ENCODE results near the gene PUSL1. TPM values are rescaled to one million over a fixed set of nuclear protein-coding genes. Genes with fewer than 3 reads are reported as not detected.
"Not testable (repeated sequence)": the region's sequence is repeated elsewhere in the genome, so short reads cannot be mapped to it uniquely, and the experiment has no call there.

The PUSL1 gene
- total RNA-seq, 1 donor from 2014 or later = 23.1 TPM

DNA sequence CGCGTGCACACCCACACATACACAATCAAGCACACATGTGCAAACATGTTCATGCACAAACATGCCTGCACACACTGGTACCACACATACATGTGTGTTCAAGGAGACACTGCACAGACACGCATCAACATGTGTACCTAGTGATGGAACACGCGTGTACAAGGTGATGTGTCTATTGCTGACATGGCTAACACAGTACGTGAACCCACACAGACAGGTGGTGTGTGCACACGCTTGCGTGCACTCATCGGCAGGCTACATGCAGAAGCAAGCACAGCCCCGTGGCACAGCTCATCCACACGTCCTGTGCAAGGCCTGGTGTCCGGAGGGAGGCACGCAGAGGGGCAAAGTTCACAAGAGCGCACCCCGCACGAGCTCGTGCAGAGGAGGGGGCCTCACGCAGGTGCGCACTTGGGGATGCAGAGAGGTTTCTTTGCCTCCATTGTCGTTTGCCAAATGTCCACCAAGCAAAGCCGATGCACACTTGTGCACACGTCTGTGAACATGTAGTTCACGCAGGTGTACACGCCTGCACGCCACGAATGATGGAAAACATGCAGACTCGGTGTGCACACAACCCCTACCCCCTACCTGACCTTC, 1.6 kb upstream of the PUSL1 start:
- intact Hi-C loops (cut with micrococcal nuclease) = loop anchor here (5.0 to 10.0 kb wide), 4 partner anchors 41 to 272 kb away; partner anchors contain the start of genes AURKAIP1, C1orf159 and DVL1

GRCh38 chr1:1307261-1307922, 1.0 kb upstream of the PUSL1 start:
- intact Hi-C loops (cut with micrococcal nuclease) = loop anchor here (5.0 to 10.0 kb wide), 4 partner anchors 40 to 273 kb away; partner anchors contain the start of genes AURKAIP1, C1orf159 and DVL1

- intact Hi-C loops (cut with micrococcal nuclease) = loop anchor here (2.0 to 10.0 kb wide), 5 partner anchors 36 to 274 kb away; partner anchors contain the start of genes AURKAIP1, C1orf159, DVL1 and UBE2J2
These were observed 406 bp downstream of the PUSL1 start for GRCh38 chr1:1308756-1309250.

- intact Hi-C loops (cut with micrococcal nuclease) = loop anchor here (2.0 to 10.0 kb wide), 5 partner anchors 37 to 275 kb away; partner anchors contain the start of genes AURKAIP1, C1orf159, DVL1 and UBE2J2
These were observed 1.1 kb downstream of the PUSL1 start for GRCh38 chr1:1309251-1310108.

GRCh38 chr1:1310109-1310385, 1.6 kb downstream of the PUSL1 start:
- intact Hi-C loops (cut with micrococcal nuclease) = no loop called here

GRCh38 chr1:1310476-1311053, 2.2 kb downstream of the PUSL1 start:
- intact Hi-C loops (cut with micrococcal nuclease) = no loop called here

- intact Hi-C loops (cut with micrococcal nuclease) = no loop called here
These were observed 3.0 kb downstream of the PUSL1 start for GRCh38 chr1:1311107-1312104.

DNA sequence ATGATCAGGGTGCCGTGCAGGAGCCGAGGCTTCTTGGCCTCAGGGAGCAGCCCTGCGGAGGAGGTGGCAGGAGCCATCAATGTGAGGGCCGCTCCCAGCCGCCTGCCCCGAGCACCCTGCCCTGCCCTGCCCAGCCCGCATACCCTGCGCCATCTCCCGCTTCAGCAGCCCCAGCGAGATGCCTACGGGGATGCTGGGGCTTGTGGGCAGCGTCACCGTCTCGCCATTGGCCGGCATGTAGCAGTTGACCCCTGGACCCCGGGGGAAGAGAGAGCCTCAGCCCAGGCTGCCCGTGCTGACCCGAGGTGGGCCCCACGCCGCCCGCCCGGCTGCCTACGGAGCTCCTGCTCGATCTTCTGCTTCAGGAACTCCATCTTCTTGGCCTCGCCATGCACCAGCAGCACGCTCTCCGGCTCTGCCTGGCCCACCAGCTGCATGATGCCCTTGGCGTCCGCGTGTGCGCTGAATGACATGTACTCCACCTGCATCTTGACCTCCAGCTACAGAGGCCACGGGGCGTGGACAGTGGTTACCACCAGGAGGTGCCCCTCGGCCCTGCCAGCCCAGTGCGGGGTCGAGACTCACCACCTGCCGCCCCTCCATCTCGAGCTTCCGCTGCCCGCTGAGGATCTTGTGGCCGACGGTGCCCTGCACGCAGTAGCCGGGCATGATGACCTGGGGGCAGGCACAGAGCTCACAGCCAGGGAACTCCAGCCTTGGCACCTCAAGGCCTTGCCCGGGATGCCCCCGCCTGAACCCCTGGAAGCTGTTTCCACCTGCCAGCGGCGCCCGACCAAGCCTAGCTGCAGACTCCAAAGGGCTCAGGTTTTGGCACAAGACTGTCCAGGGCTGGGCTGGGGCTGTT, 4.3 kb downstream of the PUSL1 start:
- intact Hi-C loops (cut with micrococcal nuclease) = no loop called here

DNA sequence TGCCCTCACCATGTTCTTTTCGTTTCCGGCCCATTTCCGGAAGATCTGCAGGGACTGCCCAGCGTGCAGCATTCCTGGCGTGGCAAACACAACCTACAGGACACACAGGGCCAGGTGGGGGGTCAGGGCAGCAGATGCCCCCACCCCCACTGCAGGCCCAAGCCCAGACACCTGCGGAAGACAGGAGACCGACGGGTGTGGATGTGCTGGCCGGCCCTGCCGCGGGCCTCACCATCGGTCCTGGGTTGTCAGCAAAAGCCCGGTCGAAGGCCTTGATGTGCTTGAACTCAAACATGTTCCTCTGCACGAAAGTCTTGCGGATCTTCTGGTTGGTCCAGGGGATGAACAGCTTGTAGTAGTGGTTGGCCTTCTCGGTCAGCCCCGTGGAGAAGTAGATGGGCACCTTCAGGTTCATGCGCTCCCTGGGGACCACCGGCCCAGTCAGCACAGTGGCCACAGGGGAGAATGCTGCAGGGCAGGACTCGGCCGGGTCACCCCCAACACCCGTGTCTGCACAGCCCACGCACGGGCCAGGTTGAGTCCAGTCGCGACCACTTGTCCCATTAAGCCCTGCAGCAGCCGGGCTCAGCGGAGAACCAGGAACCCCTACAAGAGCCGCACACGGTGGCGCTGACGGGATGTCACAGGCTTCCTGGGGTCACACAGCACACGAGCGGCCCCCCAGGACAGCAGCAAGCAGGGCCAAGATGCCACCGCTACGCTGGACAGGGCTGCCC, 5.3 kb downstream of the PUSL1 start:
- intact Hi-C loops (cut with micrococcal nuclease) = no loop called here

DNA sequence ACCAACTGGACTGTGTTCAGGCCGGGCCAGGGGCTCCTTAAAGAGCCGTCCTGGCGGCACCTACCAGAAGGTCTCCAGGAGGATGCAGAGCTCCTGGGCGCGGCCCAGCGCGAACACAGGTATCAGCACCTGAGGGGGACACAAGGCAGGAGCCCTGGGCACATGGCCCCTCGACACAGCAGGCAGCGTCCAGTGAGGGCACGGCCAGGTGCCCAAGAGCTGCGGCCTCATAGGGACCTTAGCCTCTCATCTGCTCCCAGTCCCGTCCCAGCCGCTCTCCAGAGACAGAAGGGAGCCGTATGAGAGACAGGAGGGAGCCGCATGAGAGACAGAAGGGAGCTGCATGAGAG, 5.8 kb downstream of the PUSL1 start:
- intact Hi-C loops (cut with micrococcal nuclease) = no loop called here

DNA sequence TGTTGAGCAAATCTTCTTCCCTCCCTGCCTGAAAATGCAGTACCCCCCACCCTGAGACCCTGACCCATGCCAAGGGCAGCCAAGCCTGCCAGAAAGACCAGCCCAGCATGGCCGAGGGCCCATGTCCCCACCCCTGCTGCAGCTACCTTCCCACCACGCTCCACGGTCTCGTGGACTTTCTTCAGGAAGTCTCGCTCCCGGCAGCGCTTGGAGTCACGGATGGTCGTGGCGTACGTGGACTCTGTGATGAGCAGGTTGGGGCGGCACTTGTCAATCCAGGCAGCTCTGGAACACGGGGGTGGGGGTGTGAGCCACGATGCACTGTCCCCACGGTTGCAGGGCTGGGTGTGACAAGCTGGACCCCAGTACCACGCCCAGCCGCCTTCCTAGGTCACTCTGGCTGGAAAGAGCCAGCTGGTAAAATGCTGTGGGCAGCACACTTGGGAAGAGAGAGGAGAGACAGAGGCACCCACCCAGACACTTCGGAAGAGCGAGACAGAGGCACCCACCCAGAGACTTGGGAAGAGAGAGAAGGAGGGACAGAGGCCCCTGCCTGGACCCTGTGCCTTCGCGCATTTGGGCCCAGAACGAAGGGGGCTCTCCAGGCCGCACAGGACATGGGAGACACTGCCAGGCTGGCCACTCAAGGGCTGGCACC, 6.4 kb downstream of the PUSL1 start:
- intact Hi-C loops (cut with micrococcal nuclease) = no loop called here

DNA sequence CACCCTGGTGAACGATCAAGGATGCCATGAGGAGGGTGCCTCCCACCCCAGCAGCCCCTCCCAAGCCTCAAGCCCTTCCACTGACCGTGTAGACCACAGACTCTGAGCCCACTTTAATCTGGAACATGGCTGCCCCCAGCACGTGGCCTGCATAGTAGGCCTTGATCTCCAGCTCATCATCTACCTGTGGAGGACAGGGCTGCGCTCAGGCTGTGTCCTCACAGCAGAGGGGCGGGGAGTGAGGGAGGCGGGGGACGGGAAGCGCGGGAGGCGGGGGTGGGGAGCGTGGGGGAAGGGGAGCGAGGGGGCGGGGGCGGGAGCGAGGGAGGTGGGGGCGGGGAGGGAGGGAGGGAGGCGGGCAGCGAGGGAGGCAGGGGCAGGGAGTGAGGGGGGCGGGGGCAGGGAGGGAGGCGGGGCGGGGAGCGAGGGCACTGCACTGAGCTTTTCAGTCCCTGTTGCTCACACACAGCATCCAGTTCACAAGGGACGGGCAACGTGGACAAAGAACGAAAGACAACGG, 7.1 kb downstream of the PUSL1 start:
- intact Hi-C loops (cut with micrococcal nuclease) = no loop called here

DNA sequence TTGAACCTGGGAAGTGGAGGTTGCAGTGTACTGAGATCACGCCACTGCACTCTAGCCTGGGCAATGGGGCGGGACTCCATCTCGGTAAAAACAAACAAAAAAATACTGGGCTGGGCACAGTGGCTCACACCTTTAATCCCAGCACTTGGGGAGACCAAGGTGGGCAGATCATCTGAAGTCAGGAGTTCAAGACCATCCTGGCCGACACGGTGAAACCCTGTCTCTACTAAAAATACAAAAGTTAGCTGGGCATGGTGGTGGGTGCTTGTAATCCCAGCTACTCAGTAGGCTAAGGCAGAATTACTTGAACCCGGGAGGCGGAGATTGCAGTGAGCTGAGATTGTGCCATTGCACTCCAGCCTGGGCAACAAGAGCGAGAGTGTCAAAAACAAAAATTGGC, 7.8 kb downstream of the PUSL1 start:
- intact Hi-C loops (cut with micrococcal nuclease) = not testable (repeated sequence)

DNA sequence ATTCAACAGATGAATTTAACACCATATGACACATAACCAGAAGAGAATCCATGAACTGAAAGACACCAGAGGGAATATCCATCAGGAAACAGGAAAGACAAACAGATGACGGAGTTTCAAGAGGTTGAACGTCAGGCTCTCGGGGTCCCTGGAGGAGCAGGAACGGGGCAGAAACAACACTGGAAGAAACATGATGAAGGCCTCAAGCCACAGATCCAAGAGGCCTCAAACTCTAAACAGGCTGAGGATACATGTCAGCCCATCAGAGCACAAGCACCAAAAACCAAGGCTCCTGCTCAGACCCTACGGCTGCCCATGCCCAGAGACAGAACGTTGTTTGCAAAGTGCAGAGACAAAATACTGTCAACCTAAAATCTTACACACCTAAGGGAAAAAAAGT, 9.0 kb downstream of the PUSL1 start:
- intact Hi-C loops (cut with micrococcal nuclease) = no loop called here

DNA sequence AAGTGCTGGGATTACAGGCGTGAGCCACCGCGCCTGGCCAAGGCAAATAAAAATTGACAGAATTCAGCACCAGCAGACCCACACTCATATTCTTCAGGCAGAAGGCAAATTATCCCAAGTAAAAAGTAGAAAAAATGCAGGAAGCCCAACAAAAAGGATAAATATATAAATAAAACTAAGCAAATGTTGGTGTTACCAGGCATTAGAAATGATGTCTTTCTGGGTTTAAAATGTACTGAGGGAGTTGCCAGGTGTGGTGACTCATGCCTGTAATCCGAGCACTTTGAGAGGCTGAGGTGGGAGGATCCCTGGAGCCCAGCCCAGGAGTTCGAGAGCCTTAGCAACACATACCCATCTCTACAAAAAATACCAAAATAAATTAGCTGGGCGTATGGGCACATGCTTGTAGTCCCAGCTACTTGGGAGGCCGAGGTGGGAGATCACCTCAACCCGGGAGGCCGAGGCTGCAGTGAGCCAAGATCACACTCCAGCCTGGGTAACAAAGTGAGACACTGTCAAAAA, 9.8 kb downstream of the PUSL1 start:
- intact Hi-C loops (cut with micrococcal nuclease) = no loop called here

DNA sequence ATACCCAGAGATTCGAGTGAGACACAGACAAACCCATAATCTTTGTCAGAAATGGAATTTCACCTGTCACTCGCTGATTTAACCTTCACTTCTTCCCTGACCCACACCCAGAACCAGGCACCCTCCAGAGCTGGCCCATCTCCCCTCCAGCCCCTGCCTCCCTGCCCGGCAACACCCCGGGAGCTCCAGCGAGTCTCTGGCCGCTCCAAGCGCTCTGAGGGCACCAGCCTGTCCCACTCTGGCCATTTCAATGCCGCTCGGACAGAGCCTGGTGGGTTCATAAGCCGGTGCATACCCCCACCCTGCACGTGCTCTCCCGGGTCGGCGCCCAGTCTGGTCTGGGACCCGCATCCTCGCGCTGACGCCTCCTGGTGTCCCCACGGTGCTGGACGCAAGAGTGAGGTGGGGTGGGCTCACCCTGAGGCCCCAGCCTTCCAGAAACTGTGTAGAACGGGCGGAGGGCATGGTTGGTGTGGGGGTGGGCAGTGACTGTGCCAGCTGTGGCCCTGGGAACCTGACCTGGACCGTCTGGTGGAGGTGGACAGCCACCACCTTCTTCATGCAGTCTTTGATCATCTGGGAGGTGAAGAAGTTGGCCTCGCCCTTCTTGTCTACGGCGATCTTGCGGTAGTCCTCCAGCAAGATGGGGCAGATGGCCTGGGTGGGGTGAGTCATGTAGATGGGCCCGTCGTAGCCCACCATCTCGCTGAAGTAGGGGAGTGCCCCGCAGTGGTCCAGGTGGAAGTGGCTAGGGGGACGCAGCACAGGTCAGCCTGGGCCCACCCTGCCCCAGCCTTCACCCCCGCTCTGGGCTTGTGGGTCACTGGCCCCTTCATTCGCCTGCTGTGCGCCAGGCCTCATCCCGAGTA, 10.6 kb downstream of the PUSL1 start:
- intact Hi-C loops (cut with micrococcal nuclease) = no loop called here

GRCh38 chr1:1319646-1319941, 11.2 kb downstream of the PUSL1 start:
- intact Hi-C loops (cut with micrococcal nuclease) = no loop called here

All from T-helper 2 cell treated with Interferon-gamma antibody and Interleukin-4, amounts not matched to agents 100 ng/mL and 5 ng/mL, for 36 hours (primary cell).